Kidney tubule cell (primary cell): Measurements from ENCODE around the gene FANCE.

Experiments used
- DNase-seq: peaks from one replicate; pipeline ENCODE4 v3.0.0-alpha.2; 2018; ENCODE audit warnings: low spot score

FANCE gene

GRCh38 chr6:35484921-35485392, 32.8 kb downstream of the FANCE start:
- DNase-seq, result peak; percentile 77

DNA sequence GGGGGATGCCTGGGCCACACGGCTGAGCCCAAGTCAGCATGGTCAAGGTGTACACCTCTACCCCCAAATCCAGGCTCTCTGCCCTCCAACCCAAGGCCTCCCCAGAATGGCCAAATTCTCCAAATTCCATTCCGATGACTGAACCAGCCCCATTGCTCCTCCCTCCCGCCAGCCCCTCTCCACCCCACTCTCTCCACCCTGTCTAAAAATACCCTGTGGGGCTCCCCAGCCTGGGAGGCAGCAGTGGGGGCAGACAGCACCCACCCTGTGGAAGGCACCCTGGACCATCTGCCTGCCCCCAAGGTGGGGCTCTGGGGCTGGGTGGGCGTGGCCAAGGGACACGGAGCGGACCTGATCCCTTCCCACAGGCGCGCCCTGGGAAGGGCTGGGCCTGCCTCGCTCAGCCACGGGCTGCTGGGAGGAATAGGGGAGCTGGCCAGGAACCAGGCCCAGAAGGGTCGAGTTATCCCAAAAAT, 33.3 kb downstream of the FANCE start:
- peak; percentile 55 for DNase-seq

DNA sequence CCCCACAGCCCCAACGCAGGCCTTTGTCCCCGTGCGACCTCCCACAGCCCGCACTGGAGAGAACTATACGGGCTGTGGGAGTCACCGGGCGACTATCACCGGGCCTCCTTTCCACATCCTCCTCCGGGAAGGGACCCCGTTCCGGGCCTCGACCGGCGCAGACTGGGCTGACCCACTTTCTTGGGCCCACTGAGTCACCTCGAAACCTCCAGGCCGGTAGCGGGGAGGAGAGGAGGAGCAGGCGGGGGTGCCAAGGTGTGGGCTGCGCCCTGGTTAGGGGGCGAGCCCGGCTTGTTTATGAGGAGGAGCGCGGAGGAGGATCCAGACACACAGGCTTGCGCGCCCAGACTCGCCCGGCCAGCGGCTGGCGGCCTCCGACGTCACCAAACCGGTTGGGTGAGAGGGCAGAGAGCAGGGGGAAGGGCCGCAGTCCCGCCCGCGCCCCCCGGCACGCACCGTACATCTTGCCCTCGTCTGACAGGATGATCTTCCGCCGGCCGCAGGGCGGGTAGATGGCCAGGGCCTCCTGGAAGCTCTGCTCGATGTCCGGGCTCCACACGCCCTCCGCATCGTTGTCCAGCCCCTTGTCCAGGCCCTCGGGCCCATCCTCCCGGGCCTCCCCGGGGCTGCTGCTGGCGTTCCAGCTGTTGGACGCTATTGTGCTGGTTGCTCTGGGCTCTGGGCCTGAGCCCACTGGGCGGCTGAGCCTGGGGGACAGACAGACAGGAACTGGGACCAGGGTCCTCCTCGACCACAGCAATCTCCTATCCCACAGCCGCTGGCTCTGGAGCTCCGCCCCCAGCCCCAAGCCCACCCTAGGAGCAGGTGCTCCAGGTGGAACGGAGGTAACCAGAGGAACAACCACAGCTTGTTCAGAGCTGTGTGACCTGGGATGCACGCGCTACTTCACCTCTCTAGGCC, 34.1 kb downstream of the FANCE start:
- peak; percentile 43 for DNase-seq

DNA sequence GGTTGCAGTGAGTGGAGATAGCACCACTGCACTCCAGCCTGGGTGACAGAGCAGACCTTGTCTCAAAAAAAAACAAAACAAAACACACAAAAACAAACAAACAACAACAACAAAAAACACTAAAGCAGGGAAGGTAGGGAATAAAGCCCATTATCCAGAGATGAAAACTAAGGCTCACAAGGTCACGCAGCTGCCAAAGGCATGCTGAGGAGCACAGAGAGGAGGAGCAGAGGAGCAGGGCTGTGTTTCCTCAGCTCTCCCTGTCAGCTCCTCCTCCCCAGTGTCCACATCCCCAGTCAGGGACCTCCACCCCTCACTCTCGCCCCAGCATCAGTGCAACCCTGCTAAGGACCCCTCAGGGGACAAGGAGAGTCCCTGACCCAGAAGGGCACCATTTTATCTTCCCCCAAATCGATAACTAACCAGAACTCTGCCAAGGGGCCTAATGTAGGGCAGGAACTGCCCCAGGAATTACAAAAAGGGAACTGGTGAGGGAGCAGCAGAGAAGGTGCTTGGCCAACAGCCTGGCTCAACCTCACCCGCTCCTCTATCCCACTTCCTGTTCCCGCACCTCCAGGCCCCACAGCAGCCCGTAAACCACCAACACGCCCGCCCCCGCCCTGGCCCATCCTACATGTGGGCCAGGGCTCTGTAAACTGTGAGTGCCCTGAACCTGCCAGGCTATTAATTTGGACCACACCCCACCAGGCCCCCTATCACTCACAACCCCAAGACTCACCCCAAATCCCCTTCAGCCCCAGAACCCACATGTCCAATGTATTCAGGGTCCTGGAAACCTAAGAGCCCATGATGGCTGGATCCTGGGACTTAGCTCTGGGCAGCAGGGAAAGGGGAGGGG, 35.7 kb downstream of the FANCE start:
- DNase-seq, result no peak

- no peak for DNase-seq
Measured at GRCh38 chr6:35488517-35488862, 36.4 kb downstream of the FANCE start.

- DNase-seq, result no peak
Measured at GRCh38 chr6:35489066-35489465, 36.9 kb downstream of the FANCE start.

DNA sequence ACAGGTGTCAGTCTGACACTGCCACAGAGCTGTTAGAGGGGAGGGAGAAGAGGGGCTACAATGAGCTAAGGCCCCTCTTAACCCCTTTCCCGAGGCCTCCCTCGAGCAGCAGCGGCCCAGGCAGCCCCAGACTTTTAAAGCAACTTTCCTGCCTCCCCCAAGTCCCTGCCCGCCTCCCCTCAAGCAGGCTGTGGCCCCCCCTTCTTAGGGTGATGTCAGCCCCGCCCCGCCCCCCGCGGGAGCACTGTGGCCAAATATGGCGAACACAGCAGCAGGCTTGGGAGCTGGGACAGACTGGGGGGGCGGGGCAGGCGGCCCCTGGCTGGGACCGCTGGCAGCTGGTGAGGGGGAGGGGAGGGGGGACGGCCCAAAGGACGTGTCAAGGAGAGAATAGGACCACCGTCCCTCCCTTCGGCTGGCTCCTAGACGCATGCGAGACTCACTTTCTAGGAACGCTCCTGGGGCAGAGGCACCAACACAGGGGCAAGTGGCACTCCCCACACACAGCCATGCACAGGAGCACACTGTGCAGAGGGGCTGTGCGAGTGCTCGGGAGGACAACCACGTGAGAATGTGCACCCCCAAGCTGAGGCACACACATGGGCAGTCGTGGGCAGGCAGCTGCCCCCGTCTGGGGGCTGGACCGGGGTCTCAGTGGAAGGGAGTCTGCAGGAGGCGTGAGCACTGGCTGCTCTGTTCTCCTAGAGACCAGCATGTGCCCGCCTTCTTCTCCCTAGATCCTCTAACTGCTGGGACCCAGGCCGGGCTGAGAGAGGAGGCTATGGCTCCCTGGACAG, 38.1 kb downstream of the FANCE start:
- DNase-seq, result no peak

- DNase-seq, result no peak
Measured at GRCh38 chr6:35490821-35491557, 38.9 kb downstream of the FANCE start.

DNA sequence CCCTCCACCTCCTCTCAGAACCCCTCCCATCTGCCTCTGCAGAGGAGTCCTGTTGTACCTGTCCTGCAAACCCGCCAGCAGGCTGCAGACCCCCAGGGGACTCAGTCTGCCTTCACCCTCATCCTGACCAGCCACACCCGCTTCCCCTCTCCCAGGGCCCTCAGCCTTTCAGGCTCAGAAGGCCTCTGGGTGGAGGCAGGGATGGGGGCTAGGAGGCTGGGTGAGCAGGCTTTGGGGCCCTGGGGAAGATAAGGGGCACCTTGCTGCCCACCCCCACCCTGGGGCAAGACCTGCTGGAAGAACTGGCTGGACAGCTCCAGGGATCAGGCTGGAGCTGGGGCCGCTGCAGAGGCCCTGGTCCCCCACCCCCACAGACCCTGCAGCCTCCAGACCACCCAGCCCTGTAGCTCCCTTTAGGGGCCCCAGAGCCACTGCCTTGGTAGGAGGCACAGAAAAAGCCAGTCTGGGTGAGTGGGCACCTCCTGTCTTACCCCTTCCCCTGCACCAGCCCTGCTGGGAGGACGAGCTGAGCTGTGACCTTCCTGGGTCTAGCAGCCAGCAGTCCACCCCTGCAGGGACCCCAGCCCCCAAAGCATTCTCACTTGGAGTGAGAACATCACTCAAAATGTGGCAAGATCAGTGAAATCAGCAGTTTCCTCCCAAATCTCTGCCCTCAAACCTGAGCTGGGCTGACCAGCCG, 39.6 kb downstream of the FANCE start:
- DNase-seq, result no peak

- DNase-seq, result no peak
Measured at GRCh38 chr6:35492258-35492973, 40.3 kb downstream of the FANCE start.

GRCh38 chr6:35492974-35493284, 40.8 kb downstream of the FANCE start:
- DNase-seq, result no peak

DNA sequence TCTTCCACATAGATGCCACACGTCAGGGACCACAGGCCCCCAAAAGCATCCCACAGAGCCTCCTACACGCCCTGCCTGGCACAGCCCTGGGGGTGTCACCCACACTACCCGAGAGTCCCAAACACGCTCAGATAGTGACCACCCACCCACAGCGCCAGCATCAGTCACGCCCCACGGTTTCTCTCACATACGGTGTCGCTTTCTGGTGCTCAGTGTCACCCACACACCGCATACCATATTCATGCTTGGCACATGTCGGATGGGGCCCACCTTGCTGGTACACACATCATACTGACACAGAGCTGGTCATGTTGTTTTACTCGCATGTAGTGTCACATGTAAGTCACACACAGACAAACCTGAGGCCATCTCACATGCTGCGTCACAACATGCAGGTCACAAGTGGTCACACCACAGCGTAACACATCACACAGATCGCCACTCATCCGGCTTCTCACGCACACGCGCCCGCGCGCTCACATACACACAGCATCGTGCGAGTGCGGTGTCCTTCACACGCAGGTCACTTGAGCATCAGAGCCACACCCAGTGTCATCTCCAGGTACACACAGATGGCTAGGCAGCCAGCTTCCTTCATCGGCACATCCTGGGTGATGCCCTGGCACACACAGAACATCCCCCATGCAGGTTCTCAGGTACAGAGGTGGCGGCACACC, 41.3 kb downstream of the FANCE start:
- no peak for DNase-seq

GRCh38 chr6:35494161-35494563, 42.0 kb downstream of the FANCE start:
- DNase-seq, result peak; percentile 22

GRCh38 chr6:35495258-35496035, 43.3 kb downstream of the FANCE start:
- DNase-seq, result no peak

DNA sequence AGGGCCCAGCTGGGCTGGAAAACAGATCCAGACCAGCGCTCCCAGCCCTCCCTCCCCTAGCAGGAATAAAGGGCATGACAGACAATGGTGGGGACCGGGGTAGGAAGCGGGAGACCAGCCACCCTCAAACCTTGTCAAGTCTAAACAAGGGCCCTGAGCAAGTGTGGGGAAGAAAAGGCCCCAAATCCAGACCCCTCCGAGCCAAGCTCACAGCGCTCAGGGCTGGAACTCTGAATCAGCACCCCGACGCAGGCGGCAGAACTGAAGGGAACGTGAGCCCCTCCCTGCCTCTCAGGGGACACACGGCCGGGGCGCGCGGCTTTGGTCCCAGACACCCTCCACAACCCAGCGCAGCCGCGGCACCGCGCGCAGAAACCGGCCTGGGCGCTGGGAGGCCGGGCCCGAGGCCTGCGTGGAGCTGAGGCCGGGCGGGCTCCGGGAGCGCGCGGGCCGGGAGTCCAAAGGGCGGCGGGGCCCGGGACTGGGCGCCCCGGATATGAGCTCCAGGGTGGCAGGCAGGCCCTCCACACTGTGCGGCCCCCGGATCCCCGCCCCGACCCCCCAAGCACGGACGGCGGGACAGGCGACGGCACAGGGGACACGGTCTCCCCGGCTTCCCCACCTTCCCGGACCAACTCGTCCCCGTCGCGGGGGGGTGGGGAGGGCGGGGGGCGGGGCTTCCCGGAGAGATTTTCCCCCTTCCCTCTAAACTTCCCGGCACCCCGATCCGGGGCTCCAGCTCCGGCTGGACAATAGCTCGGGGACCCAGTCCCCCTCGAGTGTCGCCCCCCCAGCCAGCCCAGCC, 44.1 kb downstream of the FANCE start:
- peak; percentile 42 for DNase-seq

- peak; percentile 65 for DNase-seq
Measured at GRCh38 chr6:35496841-35497570, 44.9 kb downstream of the FANCE start, which contains the start of gene TEAD3. TSS of gene TEAD3 (minus strand) at chr6:35497079.
